K562 (cell line): ENCODE data around the gene ZNF506. TPM values are rescaled to one million over a fixed set of nuclear protein-coding genes. Genes with fewer than 3 reads are reported as not detected.

Experiments used
- ATAC-seq: fragments of 200-7000 bp; cut with Tn5 transposase; 3 replicates; pipeline ENCODE4 v1.9.1; 2020; ENCODE audit warnings: moderate library complexity
- BruUV-seq: library from RNA; stranded (reverse); fragments of 400-500 nt; replicated peaks from 2 replicates; lab custom pipeline; 2021; lab: Mats Ljungman, UMichigan
- CTCF ChIA-PET: fragments of 300-600 bp; formaldehyde crosslinking; extraction: SDS; loops from one replicate; lab custom pipeline; 2021; ENCODE audit warnings: low intra/inter-chr PET ratio; lab: Yijun Ruan, JAX
- POLR2A ChIA-PET: fragments of 300-600, 350-650 bp; sonication (Branson Sonifier 250); formaldehyde crosslinking; extraction: SDS; loops from one replicate; lab custom pipeline; 2021; ENCODE audit warnings: antibody characterized with exemption, inconsistent platforms; lab: Yijun Ruan, JAX
- DNase-seq, 4 experiments: peaks; one replicate each; pipeline versions ENCODE4 v3.0.0 to v3.0.0-alpha.2; 2011 to 2018; ENCODE audit warnings: low spot score in 3 of 4, mixed read lengths in 3 of 4; ENCODE audit errors: extremely low read depth in 1 of 4
- FAIRE-seq: peaks from 2 replicates; lab custom pipeline; 2011; peaks lifted over from hg19 to GRCh38; lab: Jason Lieb, UNC
- H2AFZ ChIP-seq: 2 replicates; pipeline ENCODE4 v1.6.0; 2011; ENCODE audit warnings: low read depth, low read length, control low read depth, inconsistent platforms
- H3K27ac ChIP-seq: fragments of 200-600 bp; 3 replicates; pipeline ENCODE4 v1.8.0; 2011; ENCODE audit warnings: low read depth, mild to moderate bottlenecking, control low read depth, inconsistent platforms, low read length, moderate library complexity, mixed read lengths; ENCODE audit errors: extremely low read depth
- H3K27me3 ChIP-seq, 2 experiments: fragments of 300-600 bp in 1 of 2; 2 replicates in 1 of 2; 3 replicates in 1 of 2; pipeline versions ENCODE4 v1.6.0 to v1.8.0; 2011; ENCODE audit warnings: inconsistent platforms in 2 of 2, low read length in 2 of 2, mild to moderate bottlenecking in 1 of 2, mixed read lengths in 1 of 2, moderate library complexity in 1 of 2; ENCODE audit not compliant: control insufficient read depth in 2 of 2, insufficient read depth in 2 of 2
- H3K36me3 ChIP-seq: fragments of 300-600 bp; 3 replicates; pipeline ENCODE4 v1.8.0; 2011; ENCODE audit warnings: mild to moderate bottlenecking, low read length, inconsistent platforms; ENCODE audit not compliant: control insufficient read depth, insufficient read depth
- H3K4me1 ChIP-seq, 2 experiments: fragments of 200-600 bp in 1 of 2; replicated peaks in 1 of 2; 2 replicates in 1 of 2; 3 replicates in 1 of 2; pipeline versions ENCODE4 v1.5.1 to v1.8.0; 2011; ENCODE audit warnings: inconsistent platforms in 2 of 2, low read length in 2 of 2, mild to moderate bottlenecking in 1 of 2, mixed read lengths in 1 of 2, moderate library complexity in 1 of 2; ENCODE audit not compliant: control insufficient read depth in 2 of 2, insufficient read depth in 2 of 2
- H3K4me2 ChIP-seq: 2 replicates; pipeline ENCODE4 v1.6.1; 2011; ENCODE audit warnings: low read length, control low read depth, inconsistent platforms, mixed read lengths; ENCODE audit not compliant: insufficient read depth
- H3K4me3 ChIP-seq: fragments of 200-600 bp; sonication (generic), shearing (Covaris generic); 2 replicates; pipeline ENCODE4 v1.5.1; 2016; ENCODE audit warnings: control low read depth, inconsistent platforms
- H3K79me2 ChIP-seq: fragments of 200-600 bp; 3 replicates; pipeline ENCODE4 v1.8.0; 2011; ENCODE audit warnings: low read length, inconsistent platforms; ENCODE audit not compliant: control insufficient read depth, insufficient read depth
- H3K9ac ChIP-seq, 2 experiments: 2 replicates each; pipeline versions ENCODE4 v1.6.0 to v1.6.1; 2011; ENCODE audit warnings: low read depth in 2 of 2, low read length in 2 of 2, control low read depth in 1 of 2, inconsistent platforms in 1 of 2, mild to moderate bottlenecking in 1 of 2, mixed read lengths in 1 of 2; ENCODE audit not compliant: insufficient read depth in 1 of 2
- H3K9me1 ChIP-seq: one replicate; pipeline ENCODE4 v1.6.0; 2011; ENCODE audit warnings: inconsistent platforms, mild to moderate bottlenecking, low read length, moderate library complexity; ENCODE audit not compliant: control insufficient read depth, insufficient read depth
- H3K9me3 ChIP-seq: replicated peaks from 2 replicates; pipeline ENCODE4 v1.5.1; 2011; ENCODE audit warnings: low read depth, low read length, inconsistent platforms; ENCODE audit not compliant: control insufficient read depth, insufficient read depth
- H4K20me1 ChIP-seq: replicated peaks from 2 replicates; pipeline ENCODE4 v1.6.1; 2011; ENCODE audit warnings: low read length, inconsistent platforms, mixed read lengths; ENCODE audit not compliant: control insufficient read depth, insufficient read depth
- PURB ChIP-seq: sonication (generic); formaldehyde crosslinking; IDR thresholded peaks from 2 replicates; pipeline ENCODE4 v1.9.0; 2021; ENCODE audit warnings: low read depth, mild to moderate bottlenecking, missing genetic modification reagents
- ZNF24 ChIP-seq: fragments of 450-650 bp; IDR thresholded peaks from 2 replicates; pipeline ENCODE4 v1.6.1; 2016
- ZNF444 ChIP-seq: fragments of 250-450 bp; sonication (Bioruptor Pico); IDR thresholded peaks from 2 replicates; pipeline ENCODE4 v1.4.0; 2020; ENCODE audit warnings: mild to moderate bottlenecking, moderate library complexity
- WGBS: fragments of 100-300 bp; shearing (Covaris generic); methylation state at CpG from one replicate; pipeline ENCODE4 v1.1.6; 2016; ENCODE audit warnings: low coverage, mixed read lengths; ENCODE audit not compliant: insufficient coverage; ENCODE audit errors: missing lambda C conversion rate; 5-methylcytosine and 5-hydroxymethylcytosine counted together
- in situ Hi-C: fragments of 300-500 bp; cut with MboI; formaldehyde crosslinking; loops from 4 replicates; pipeline ENCODE4 v1.15.0; 2018; ENCODE audit warnings: inconsistent platforms, mixed read lengths
- intact Hi-C: fragments of 100-400 bp; cut with micrococcal nuclease; formaldehyde crosslinking; loops from 2 replicates; pipeline ENCODE4 v1.14.2; 2022
- polyA plus RNA-seq, 8 experiments: library from polyadenylated mRNA; depleted of rRNA in 4 of 8; stranded (reverse) in 5 of 8; unstranded in 3 of 8; fragments of >200 nt; fragmentation: Nextera tagmentation in 2 of 8; fragmentation: Illumina TruSeq in 1 of 8; extraction: Ambion mirVana in 2 of 8; extraction: Trizol in 1 of 8; gene quantifications; 2 replicates each; pipeline versions ENCODE4 v1.2.1 to v1.2.3, GENCODE V29; 2011 to 2014; ENCODE audit warnings: inconsistent platforms in 1 of 8, missing spikeins in 1 of 8
- total RNA-seq, 7 experiments: library from RNA; depleted of rRNA in 6 of 7; stranded (reverse); fragments of >200 nt in 6 of 7; fragmentation: Illumina TruSeq in 2 of 7; extraction: Trizol in 2 of 7; gene quantifications; 2 replicates each; pipeline versions ENCODE4 v1.2.1 to v1.2.3, GENCODE V29; 2011 to 2021; ENCODE audit warnings: low replicate concordance in 1 of 7

Gene ZNF506
- total and polyA plus RNA-seq, 9 of the 15 experiments (the other 6 are each of a cell fraction or from before 2014, with no cell fraction given), result 0.03 to 0.44 (median 0.14) TPM; not detected in 2

DNA sequence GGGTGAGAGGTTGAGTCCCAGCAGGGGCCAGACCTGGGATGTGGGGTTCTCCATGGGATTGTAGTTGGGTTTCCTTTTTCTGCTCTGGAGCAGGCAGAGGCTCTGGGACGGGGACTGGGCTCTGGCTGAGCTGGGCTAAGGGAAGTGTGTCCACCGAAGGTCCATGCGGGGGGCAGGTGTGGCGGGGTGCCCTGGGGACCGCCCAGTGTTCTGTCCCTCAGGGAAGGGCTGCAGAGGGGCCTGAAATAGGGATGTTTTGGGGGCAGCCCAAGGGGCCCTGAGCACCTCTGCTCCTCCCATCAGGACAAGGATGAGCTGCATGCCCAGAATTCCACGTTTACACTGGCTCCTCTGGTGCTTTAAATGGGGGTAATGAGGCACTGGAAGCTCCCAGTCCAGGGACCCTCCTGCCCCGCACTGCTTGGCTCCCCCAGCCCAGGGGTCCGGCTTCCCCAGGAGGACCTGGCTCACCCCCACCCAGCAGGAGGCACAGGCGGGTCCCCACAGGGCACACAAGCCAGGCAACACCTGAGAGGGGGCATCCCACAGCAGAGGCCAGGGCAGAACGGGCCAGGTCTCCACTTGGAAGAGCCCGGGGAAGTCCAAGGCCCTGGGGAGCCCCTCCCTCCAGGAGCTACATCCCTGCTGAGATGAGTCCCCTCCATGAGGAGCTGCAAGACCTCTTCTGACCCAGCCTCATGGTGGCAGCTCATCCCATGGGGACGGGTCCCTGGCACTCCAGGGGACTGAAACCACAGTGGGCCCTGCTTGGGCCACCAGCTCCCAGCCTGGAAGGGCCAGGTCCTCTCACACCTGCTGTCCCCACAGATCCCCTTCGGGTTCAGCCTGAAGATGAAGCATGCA, 74.0 kb downstream of the ZNF506 start:
- Histone ChIP-seq H3K4me1 (peaks cover 0 to 20% of the 10 kb centered on the region in 2 experiments; a peak in 3 of 5 replicates), H3K27me3 (peaks cover 14 to 80% of the 10 kb centered on the region in 2 experiments; a peak in 4 of 5 replicates), H3K36me3 (no peaks in the 10 kb centered on the region), H3K27ac (no peak overlapping the region), H3K79me2 (no peaks in the 10 kb centered on the region), H3K9ac (no peak overlapping the region), H4K20me1 (no peaks in the 10 kb centered on the region), H3K4me3 (no peak overlapping the region), H3K9me1 (peaks cover 3% of the 10 kb centered on the region), H3K9me3 (no peaks in the 10 kb centered on the region), H3K4me2 (no peak overlapping the region), H2AFZ (no peak overlapping the region)
- ChIA-PET POLR2A (interaction anchor here (0.6 to 0.9 kb wide), 2 partner anchors 9 to 15 kb away, joined by 3 read pairs; partner anchors contain the start of gene ZNF14), CTCF (no interaction called here)
- in situ Hi-C loops, result no loop called here
- BruUV-seq, result no TSS peak
- intact Hi-C loops, result loop anchor here (10.0 kb wide), 1 partner anchor 183 kb away; no protein-coding TSS in a partner anchor
- ATAC-seq (no peak), FAIRE-seq (no peak), DNase-seq (peak in 1 of 4 experiments; percentile 2)
- TF ChIP-seq ZNF24, result no peak
- TF ChIP-seq ZNF444, result no peak
- no peak for TF ChIP-seq PURB
- under 1% methylated on average over 13 of the region's 13 CpGs for WGBS
